ENCODE measurements around the gene TPRG1.

Gene TPRG1

DNA sequence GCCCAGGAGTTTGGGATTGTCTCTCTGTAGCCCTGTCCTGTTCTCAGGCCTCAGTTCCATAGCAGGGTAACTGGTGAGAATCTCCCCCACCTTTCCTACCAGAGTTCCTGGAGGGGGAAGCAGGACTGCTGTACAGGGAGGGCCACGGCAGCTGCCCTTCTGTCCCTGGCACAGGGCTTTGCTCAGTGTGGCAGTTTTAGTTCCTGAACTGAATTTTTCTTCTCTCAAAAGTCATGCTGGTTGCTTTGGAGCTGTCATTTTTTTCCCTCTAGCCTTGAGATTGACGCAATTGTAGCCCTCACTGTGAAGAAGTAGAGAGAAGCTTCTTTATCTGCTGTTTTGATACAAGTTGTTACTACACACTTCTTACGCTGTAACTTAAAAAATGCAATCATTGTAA, 55.5 kb downstream of the TPRG1 start:
- in situ Hi-C loops (cut with MboI; ENCODE audit: low sequenced_read_pairs): no loop called here

DNA sequence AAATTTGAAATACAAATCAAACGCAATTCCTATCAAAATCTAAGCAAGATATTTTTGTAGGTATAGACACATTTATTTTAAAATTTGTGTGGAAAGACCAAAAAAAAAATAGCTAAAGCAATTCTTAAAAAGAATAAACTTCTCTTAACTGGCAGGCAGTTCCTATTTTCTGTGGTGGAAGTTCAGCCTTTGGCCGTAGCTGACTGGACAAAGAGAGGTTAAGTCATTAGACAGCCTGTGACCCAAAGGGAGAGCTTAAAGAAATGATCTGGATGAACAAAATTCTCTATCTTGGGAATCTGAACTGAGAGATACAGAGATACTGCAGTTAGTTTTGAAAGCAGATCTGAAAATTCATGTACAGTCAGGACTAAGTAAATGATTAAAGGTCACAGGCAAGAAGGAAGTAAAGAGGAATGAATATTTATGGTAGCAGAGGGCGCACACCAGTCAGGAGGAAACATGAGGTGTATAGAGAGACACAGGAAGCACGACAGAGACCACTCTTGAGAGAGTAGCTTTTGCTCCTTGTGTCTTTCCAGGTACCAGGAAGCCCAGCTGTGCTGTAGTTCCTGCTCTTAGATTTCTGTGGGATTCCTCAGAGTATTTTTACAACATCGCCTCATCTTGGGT, 57.5 kb downstream of the TPRG1 start:
- in situ Hi-C loops (cut with MboI; ENCODE audit: low sequenced_read_pairs): no loop called here

DNA sequence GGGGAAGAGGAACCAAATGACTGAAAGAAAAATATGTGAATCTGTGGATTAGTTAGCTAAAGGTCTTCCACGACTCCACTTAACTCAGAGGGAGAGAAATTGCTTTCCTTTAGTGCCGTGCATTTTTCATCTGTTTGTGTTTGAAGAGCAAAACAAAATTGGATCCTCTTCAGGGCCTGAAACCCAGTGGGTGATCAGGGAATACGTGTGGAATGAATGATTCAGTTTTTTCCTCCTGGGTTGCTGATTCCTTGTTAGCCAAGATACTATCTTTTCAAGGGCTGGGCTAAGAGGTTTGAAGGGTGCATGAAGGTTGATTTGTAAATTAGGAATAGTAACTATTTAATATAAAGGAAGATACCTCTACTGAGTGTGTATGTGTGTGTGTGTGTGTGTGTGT, 61.0 kb downstream of the TPRG1 start:
- in situ Hi-C loops (cut with MboI; ENCODE audit: low sequenced_read_pairs): no loop called here

DNA sequence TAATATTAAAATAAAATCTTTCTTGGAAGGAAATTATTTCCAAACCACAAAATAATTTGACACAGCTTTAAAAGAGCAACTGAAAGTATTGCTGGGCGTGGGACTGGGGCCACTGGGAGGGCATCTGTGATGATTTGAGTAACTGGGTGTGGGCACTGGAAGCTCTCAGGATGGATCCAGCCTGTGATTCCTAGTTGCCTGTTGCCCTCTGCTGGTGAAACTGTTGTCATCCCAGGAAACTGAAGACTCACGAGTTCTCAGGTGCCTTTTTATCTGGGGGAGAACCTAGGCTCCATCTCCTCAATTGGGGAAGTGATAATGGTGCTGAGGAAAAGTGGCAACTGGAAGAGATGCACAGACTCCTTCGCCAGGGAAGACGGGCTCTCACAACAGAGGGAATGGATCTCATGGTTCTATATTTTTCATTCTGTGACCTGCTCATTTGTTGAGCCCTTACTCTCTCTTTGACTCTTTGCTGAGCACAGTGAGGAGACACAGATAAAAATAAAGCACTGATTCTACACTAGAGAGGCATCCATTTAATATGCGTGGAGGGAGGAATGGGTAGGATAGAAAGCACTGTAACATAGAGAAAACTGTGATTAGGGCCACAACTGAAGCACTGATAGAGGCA, 61.6 kb downstream of the TPRG1 start:
- in situ Hi-C loops (cut with MboI; ENCODE audit: low sequenced_read_pairs): no loop called here

DNA sequence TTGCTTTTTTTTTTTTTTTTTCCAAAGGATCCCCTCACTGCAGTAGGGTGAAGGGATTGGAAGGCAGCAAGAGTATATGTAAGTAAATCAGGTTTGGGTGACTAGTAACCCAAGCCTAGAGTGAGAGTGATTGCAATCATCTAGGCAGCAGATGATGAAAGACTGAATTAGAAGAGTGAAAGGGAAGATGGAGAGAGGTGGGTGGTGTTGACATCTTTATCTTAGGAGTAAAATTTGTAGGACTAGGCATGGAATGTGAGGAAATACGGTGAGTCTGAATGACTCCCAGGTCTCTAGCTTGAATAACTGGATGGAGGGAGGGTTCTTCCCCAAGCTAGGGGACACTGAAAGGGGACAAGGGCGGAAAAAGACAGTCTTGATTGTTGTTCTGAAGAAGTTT, 63.4 kb downstream of the TPRG1 start:
- in situ Hi-C loops (cut with MboI; ENCODE audit: low sequenced_read_pairs): no loop called here

DNA sequence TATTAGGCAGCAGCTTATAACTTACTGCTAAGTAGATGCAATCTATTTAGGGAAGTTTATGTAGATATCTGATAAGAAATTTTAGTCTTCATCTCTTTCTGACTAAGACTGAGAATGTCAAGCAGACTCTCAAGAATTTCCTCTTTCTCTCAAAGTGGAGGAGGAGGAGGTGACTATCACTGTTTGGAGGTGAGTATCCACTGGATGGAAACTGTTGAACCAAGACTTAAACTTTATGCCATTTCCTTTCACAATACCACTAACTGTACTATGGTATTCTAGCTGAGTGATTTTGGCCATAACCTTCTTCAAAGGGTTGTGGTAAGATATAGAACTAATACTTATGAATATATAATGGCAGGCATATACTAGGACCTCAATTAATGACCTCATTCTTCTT, 64.6 kb downstream of the TPRG1 start:
- in situ Hi-C loops (cut with MboI; ENCODE audit: low sequenced_read_pairs): no loop called here

DNA sequence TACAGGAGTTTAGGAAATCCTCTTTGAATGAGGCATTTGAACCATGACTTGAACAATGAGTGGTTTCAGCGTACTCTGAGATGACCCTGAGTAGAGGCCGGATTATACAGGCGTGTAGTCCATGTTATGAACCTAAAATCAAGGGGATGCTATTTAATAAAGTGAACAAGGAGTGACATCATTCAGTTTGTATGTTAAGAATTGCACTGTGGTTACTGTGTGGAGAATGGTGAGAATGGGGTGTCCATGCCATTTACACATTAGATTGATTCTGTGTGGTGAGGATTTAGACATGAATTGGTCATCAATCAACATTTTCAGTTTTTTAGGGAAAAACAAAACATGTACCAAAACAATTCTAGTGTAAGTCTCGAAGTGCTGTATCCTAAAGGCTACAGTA, 65.8 kb downstream of the TPRG1 start:
- in situ Hi-C loops (cut with MboI; ENCODE audit: low sequenced_read_pairs): no loop called here

DNA sequence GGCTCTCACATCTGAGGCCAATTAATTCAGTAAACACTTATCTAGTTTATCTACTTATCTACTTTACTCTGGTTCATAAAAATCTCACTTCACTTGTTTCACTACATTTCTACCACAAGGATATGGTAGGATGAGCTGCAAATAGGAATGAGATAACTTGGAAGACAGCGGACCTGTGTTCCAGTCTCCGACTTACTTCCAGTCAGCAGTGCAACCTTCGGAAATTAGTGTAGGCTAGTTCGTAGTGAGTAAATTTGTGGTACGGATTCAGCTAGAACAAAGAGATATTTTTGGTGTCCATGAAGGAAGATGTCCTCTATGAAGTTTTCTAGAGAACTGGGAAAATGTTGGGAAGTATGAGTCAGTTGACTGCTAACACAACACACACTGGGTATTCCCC, 66.3 kb downstream of the TPRG1 start:
- in situ Hi-C loops (cut with MboI; ENCODE audit: low sequenced_read_pairs): no loop called here

DNA sequence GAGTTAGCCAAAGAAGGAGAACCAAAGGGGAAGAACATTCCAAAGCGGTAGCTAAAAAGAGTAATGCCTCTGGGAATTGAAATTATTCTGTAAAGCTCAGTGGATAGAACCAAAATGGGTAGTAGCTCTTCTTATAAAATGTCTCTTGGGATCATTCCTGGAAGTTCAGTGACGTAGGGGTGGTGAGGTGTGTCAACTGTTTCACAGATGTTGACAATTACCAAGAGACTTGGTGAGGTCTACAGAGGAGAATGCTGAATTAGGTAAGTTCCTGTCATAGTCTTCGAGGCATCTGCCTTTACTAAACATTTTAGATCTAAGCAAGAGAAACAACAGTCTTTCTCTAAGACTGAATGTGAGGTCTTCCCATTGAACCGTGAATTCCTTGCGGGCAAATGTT, 67.8 kb downstream of the TPRG1 start:
- in situ Hi-C loops (cut with MboI; ENCODE audit: low sequenced_read_pairs): no loop called here

DNA sequence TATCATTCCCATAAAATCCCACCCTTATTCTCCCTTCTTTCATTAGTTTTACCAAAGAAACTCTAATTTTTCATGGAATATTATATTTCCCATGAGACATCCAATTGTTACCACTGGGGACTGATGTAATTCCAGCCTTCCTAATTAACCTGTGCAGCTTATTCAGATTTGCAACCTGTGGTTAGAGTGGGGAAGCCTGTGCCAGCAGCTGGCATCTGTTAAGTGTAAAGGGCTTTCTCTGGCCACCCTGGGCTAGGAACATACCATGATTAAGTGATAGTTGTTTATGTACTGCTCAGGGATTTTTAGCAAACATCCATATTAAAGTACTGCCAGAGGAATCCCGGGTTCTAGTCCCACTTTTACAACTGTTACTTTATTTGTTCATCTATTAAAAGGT, 78.2 kb downstream of the TPRG1 start:
- in situ Hi-C loops (cut with MboI; ENCODE audit: low sequenced_read_pairs): no loop called here

DNA sequence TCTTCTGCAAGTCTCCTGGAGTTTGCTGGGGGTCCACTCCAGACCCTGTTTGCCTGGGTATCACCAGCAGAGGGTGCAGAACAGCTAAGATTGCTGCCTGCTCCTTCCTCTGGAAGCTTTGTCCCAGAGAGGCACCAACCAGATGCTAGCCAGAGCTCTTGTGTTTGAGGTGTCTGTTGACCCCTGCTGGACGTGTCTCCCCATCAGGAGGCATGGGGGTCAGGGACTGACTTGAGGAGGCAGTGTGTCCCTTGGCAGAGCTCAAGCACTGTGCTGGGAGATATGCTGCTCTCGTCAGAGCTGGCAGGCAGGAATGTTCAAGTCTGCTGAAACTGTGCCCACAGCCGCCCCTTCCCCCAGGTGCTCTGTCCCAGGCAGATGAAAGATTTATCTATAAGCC, 86.5 kb downstream of the TPRG1 start:
- in situ Hi-C loops (cut with MboI; ENCODE audit: low sequenced_read_pairs): no loop called here

DNA sequence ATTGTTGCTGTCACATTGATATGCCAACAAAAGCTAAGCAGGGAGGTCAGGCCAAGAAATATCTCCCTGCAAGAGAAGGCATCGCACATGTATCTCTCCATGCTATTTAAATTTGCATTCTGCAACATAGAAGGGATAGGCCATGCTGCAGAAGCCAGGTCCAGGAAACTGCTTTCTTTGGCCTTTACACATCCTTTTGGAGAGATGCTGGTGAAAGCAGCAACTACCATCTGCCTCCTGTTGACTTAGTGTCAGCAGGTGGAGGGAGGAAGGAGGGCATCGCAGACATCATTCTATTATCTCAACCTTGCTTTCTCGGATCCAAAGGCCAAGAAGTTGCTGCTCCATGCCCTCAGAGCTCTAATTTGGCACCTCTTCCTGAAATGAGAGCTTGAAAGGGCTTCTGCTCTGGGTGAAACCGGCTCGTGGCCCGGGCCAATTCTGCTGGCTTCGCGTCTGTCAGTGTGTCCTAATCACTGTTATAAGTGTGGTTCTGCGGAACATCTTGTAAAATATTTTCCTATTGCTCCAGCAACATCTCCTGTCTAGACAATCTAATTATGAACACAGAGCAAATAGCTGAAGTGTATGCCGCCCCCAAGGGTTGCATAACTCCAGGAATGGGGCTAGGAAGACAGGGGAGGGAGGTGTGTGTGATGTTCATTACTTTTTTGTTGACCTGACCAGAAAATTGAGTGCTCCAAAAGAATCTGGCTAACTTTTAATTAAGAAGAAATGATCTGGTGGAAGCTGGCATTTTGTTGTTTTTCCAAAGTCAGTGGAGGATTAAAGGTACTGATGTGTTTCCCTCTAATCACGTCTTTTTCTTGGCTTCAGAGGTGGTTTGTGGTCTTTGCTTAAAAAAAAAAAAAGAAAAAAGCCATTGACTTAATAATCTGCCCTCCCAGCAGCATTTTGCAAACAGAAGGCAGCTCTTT, 89.1 kb downstream of the TPRG1 start:
- in situ Hi-C loops (cut with MboI; ENCODE audit: low sequenced_read_pairs): no loop called here

DNA sequence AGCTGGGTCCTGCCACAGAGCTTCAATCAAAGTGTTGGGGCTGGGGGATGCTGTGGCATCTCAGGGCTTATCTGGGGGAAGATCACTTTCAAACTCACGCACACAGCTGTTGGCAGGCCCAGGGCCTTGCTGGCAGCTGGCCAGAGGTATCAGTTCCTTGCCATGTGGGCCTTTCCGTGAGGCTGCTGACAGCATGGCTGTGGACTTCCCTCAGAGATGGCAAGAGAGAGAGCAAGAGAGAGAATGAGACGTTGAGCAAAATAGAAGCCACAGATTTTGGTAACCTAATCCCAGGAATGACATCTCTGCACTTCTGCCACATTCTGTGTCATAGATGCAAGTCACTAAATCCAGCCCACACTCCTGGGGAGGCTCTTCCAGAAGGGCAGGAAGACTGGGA, 91.0 kb downstream of the TPRG1 start:
- in situ Hi-C loops (cut with MboI; ENCODE audit: low sequenced_read_pairs): no loop called here

DNA sequence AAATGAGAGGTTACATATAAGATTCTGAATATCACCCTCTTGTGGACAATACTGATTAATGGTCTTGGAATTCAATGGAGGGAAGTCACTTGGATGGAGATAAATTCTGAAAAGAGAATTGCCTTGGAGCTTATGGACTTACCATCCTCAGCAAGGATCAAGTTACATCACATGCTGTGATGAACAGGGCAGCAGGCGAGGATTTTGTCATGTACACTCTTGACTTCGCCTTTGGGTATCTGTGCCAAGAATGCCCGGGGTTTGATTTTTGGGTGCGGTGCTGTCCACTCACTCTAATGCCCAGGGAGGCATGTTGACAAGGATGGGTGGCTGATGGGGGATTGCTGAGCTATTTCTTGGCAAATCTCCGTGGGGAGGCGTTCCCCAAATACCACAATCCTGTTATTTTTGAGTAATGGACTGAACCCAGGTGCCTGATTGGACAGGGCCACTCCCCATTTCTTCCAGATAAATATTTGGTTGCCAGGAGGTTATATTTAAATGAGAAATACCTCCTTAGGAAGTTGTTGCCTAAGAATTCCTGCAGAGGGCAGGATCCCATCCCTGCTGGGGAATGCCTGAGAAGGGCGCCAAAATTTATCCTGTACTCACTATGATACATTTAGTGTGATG, 96.3 kb downstream of the TPRG1 start:
- in situ Hi-C loops (cut with MboI; ENCODE audit: low sequenced_read_pairs): no loop called here

DNA sequence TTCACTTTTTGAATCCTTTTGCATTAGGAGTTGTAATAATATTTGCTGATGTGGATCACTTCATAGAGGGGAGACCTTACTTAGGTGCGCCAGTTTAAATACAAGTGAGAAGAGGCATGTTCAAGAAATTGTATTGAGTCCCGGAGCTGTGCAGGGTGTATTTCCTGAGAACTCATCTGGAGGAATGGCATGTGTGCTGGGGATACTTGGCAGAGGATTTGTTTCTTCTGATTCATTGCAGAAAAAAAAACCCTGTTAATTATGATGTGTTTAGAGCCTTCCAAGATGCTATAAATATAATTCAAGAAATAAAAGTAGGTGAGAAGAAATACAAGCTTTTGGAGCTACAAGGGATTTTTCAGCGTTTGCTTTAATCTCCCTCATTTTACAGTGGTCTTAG, 97.6 kb downstream of the TPRG1 start:
- in situ Hi-C loops (cut with MboI; ENCODE audit: low sequenced_read_pairs): no loop called here

DNA sequence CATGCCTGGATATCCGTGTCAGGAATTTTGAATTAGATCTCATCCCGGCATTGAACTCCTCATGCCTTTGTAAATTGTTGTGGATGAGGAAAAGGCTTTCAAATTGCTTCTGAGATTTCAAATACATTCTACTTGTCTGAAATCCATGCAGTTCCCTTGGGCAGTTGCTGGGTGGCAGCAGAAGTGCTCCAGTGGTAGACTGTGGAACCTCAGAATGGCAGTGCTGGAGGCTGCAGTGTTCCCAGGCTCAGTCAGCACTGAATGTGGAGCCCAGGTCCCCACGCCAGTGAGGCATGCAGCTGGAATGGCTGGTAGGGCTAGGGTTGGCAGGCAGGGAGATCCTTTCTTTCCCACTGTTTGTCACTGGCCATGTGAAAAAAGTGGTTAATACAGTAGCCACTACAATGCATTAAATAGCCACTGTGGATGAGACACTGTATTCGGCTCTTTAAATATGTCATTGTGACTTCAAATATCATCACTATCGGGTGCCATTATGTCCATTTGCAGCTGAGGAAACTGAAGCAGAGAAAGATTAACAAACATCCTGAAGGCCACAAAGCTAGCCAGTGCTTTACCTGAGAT, 98.6 kb downstream of the TPRG1 start:
- in situ Hi-C loops (cut with MboI; ENCODE audit: low sequenced_read_pairs): no loop called here

DNA sequence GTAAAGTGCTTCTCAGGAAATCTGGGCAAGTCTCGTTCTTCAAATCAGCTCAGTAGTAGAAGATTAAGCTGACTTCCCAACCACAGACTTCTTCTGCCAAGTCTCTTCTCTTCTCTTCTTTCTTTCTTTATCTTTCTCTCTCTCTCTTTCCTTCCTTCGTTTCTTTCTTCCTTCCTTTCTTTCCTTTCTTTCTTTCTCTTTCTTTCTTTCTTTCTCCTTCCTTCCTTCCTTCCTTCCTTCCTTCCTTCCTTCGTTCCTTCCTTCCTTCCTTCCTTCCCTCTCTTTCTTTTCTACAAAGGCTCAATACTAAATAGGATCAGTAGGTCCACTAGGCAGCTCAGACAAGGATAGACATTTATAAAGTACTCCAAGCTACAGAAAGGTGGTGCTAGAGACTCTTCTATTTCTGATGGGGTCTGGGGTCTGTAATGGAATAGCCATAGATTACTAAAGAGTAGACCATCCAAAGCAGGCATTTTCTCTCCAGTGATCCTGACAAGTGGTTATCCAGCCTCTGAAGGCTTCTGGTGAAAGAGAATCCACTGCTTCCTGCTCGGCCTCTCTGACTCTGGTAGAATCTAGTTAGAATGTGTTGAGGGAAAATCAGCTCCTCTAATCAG, 100.8 kb downstream of the TPRG1 start:
- in situ Hi-C loops (cut with MboI; ENCODE audit: low sequenced_read_pairs): no loop called here

DNA sequence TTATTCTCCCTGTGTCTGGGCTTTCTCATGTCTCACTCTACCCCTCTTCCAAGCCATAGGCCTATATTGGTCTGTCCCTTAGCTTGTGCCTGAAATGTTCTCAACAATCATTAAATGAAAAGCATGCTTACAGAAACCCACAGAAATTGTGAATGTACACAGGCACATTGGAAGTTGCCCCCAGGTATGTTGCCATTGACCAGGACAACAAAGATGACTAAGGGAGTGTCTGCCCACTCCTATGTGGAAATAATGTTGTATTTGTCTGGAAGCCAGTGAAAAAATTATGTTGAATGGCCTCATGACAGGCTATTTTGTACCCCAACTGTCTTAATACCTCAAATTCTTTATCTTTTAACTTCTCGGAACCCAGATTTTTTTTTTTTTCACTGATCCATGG, 102.0 kb downstream of the TPRG1 start:
- in situ Hi-C loops (cut with MboI; ENCODE audit: low sequenced_read_pairs): no loop called here

DNA sequence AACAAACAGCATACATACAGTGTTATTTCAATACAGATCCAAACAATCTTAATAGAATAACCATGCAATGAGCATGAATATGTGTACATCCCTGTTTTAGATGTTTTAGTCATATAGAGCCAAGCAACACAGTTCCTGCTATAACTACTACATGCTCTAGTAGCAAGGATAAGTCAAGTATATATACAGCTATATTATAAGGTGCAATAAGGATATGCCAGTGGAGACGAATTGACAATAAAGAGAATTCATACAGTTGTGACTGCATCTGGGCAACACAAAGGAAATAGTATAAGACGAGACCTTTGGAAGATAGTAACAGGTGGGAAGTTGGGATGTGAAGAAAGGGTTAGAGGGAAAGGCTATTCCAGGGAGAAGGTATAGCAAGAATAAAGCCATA, 103.4 kb downstream of the TPRG1 start:
- in situ Hi-C loops (cut with MboI; ENCODE audit: low sequenced_read_pairs): no loop called here

DNA sequence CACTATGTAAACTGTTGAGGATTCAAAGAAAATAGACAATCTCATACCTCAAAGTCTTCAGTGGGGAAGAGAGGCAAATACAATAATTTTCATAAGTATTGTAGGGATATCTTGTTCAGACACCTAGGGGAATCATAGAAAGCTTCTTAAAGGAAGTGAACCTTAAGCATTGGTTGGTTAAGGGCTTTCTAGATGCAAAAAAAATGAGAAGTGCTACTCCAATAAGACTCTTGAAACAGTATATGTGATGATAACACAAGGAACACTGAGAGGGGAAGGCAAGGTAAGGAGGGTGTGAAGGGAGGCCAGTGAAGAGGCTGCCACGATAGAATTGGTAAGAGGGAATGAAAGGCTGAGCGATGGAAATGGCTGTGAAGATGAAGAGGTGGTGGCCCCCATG, 104.1 kb downstream of the TPRG1 start:
- in situ Hi-C loops (cut with MboI; ENCODE audit: low sequenced_read_pairs): no loop called here
